NCI-H1092 treated with DMSO at 0.1 percent for 48 hours (cell line): ENCODE data around the gene GPR160.
"Not testable (repeated sequence)": the region's sequence is repeated elsewhere in the genome, so short reads cannot be mapped to it uniquely, and the experiment has no call there.

Source experiments
- DNase-seq: peaks from one replicate; lab custom pipeline; 2025; lab: John Stamatoyannopoulos, UW

The GPR160 gene, protein sequence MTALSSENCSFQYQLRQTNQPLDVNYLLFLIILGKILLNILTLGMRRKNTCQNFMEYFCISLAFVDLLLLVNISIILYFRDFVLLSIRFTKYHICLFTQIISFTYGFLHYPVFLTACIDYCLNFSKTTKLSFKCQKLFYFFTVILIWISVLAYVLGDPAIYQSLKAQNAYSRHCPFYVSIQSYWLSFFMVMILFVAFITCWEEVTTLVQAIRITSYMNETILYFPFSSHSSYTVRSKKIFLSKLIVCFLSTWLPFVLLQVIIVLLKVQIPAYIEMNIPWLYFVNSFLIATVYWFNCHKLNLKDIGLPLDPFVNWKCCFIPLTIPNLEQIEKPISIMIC

DNA sequence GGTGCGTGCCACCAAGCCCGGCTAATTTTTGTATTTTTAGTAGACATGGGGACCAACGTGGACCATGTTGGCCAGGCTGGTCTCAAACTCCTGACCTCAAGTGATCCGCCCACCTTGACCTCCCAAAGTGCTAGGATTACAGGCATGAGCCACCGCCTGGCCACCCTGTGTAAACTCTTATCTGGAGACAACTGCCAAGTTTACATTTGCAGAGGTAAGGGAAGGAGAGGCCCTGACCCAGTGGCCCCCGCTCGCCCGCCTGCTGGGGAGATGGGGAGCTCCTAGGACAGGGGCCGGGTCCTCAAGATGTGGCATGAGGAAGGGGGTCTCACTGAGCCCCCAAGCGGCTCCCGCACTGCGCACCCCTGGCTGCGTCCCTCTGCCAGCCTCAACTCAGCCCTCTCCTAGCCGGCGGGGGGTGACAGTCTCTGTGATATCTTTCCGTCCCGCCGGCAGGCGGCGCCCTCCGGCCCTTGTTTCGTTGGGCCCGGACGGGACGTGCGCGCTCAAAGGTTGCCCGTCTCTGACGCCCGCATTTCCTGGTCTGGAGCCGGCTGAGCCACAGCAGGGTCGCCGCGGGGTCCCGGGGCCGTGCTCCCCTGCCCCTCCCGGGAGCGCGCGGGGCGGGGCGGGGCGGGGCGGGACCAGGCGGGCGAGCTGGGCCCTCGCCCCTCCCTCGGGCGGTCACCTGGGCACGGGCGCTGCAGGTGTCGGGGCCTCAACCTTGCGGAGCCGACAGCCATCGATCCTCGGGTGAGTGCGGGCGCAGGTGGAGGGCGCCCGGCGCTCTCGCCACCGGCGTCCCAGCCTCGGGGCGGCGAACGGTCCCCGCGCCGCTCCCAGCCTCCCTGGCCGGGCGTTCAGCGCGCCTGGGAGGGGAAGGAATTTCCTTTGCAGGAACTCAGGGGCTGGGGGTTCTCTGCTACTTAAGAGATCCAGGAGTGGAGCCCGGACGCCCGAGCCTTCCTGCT, at the start of gene GPR160:
Gene GPR160, plus strand, starts transcription at position 533 of the 971 bp plus-strand sequence. CDS start 45,978 bp downstream, outside the sequence.
- peak; percentile 8 for DNase-seq

DNA sequence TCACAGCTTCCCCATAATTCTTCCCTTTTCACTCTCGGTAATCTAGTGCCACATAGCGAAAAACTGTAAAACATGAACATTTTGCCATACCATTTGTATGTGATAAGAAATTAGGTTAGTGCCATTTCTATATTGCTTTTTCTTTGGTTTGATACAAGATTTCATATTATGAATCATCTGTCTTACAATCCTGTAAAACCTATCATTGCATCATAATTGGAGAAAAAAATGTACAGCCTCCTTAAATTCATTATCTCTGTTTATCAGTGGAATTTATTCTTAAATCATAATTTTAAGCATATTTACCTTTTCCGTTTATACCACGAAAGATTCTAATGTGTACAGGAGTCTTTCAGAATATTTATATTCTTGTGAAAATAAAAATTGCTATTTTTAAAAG, 47.4 kb upstream of the GPR160 start:
- DNase-seq = no peak

DNA sequence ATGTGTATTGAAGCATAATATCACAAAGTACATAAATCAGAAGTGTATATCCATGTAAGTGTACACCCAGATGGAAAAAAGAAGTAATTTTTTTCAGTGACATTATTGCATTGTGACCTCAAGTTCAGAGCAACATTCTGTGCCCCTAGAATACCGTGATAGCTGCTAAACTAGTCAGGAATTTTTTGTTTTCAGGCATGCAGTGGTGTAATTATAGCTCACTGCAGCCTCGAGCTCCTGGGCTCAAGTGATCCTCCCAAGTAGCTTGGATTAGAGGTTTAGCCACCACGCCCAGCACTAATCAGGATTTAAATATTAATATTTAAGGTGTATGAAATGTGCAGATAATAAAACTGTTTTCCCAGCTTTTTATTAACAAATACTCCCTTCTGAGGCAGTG, 45.6 kb upstream of the GPR160 start:
- no peak for DNase-seq

DNA sequence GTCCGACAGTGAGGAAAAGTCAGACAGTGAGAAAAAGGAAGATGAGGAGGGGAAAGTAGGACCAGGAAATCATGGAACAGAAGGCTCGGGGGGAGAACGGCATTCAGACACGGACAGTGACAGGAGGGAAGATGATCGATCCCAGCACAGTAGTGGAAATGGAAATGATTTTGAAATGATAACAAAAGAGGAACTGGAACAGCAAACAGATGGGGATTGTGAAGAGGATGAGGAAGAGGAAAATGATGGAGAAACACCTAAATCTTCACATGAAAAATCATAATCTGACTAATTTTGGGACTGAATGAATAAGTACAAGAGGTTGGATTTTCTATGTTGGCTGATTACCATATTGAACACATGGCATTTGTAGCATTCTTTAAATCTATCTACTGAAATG, 45.0 kb upstream of the GPR160 start:
- DNase-seq = no peak

DNA sequence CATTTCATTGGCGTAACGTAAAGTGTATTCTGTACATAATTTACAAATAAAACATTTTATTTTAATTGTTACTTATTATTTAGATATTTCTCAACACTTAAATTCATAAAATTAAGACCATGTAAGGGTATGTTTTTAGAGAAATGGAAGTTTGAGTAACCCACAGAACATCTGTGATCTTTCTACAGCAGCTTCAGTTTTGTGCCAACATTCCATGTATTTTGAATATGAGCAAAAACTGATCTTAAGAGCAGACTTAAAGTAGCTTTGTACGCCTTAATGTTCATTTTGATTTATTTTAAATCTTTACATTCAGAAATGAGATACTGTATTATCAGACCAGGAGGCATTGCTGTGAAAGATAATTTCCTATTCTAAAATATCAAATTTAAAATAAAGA, 44.0 kb upstream of the GPR160 start:
- DNase-seq = no peak

DNA sequence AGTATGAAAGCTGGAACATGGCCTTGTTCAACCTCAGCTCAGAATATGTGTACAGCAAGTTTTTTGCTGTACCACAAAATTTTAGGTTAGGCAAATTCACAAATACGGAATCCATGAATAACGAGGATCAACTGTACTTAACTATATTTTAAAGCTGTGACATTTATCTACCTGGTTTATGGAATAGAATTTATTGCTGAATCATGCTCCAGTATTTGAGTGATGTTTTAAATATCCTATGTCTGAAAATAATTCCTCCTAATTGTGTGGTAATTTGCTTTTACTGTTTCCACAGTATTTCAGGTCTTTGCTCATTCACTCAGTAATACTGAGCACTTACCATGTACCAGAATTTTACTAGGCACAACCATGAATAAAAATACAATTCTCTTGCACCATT, 41.7 kb upstream of the GPR160 start:
- no peak for DNase-seq

DNA sequence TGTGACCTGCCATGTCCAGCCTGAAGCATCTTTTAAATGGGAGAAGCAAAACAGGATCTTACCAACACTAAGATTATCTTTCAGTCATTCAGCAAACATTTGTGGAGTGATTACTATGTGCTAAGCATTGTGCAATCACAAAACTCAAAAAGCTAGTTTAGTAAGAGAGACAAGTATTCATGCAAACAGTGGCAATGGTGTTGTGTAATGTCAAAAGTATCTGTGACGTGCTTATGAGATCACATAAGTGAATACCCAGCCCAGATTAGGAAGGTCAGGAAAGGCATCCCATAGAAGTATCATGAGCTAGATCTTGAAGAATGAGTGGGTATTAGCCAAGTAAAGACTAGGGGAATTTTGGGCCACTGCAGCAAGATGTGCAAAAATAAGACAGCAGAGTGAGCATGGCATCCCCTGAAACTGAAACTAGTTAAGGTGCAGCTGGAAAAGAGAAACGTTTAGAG, 39.1 kb upstream of the GPR160 start:
- DNase-seq = no peak

DNA sequence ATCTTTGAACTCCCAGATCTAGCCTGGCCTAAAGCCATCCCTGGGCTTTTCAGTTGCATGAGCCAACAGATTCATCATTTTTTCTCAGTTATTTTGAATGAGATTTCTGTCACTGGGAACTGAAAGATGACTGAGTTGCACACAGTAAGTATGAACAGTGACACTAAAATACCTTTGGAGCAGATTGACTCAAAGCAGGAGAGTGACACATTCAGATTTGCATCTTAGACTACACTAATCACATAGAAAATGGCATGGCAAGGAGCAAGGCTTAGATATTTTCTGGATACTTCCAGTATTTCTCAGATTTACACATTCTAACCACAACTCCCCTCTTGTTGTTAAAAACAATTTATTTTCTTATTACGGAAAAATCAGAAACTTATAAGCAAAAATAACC, 38.4 kb upstream of the GPR160 start:
- no peak for DNase-seq

DNA sequence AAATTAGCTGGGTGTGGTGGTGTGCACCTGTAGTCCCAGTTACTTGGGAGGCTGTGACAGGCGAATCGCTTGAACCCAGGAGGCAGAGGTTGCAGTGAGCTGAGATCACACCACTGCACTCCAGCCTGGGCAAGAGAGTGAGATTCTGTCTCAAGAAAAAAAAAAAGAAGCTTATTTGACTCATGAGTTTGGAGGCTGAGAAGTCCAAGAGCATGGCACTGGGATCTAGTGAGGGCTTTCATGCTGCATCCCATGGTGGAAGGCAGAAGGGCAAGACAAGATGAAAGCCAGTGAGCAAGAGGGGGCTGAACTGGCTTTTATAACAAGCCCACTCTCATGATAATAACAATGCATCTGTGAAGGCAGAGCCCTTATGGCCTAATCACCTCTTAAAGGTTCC, 37.7 kb upstream of the GPR160 start:
- DNase-seq = no peak

DNA sequence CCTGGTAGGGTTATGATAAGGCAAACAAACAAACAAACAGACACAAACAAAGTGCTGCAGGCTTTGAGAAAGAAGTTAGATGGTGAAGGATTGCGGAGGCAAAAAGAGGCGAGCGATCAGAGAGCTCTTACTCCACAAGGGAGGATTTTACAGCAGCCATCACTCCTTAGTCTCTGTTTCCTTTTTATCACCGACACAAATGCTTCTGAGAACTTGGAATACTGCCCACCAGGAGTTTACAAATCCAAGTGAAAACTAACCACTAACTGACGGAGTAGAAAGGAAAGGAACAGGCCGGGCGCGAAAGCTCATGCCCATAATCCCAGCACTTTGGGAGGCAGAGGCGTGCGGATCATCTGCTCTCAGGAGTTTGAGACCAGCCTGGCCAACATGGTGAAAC, 35.6 kb upstream of the GPR160 start:
- DNase-seq = no peak

DNA sequence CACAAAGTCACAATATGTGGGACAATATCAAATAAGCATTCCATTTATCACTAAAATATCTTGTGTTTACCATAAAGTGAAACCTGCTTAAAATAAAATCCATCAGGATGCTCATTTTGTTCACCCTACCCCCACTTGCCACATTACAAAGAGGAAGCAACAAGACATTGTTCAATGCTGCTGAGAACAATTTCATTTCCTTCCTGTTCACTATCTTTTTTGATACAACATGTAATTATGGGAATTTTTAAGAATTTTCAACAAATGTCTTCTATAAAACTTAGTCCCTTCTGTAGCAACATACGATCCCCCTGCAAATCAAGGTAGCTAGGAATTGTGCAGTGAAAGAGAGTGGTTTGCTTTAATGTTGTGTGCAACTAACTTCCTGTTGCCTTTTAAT, 34.9 kb upstream of the GPR160 start:
- no peak for DNase-seq

DNA sequence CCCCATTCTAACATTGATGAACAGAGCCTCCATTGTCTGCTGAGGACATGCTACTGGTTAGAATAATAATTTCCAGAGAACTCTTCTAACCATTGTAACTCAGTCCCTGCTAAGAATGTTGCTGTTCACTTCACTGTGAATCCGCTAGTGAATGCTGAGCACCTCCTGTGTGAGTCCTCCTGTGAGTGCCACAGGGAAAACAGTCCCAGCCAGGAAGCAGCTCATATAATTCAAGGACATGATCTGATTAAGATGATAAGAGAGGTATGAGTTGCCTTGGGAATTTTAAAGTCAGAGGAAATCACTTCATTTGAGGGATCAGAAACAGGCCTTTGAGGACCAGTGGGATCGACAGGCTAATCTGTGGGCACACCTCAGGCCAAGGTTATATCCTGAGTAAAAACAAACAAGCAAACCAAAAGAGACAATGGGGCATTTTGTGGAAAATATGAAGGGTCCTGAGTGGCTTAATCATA, 33.9 kb upstream of the GPR160 start:
- no peak for DNase-seq

DNA sequence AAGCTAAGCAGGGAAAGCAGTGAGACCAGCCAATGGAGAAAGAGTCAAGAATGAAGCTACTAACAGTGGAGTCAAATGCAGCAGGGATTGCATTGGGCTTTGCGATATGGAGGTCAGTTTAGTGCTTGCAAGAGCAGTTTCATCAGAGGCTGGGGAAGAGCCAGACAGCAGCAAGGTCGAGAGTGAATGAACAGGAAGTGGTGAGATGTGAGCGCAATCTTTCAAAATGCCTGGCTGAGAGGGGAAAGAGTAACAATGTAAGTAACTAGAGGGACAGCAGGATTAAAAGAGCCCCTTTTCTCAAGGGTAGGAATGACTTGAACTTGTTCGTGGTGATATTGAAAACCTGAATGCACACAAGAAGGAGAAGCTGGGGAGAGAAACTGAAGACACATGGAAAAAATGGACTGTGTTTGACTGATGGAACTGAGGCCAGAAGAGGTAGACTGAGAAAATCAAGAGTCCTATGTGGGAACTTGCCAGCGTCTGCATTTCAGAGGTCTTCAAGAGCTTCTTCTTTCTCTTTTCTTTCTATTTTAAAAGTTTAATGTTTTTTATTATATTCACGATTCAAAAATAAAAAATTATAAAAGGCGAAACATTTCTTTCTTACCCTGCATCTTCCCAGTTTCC, 30.6 kb upstream of the GPR160 start:
- no peak for DNase-seq

DNA sequence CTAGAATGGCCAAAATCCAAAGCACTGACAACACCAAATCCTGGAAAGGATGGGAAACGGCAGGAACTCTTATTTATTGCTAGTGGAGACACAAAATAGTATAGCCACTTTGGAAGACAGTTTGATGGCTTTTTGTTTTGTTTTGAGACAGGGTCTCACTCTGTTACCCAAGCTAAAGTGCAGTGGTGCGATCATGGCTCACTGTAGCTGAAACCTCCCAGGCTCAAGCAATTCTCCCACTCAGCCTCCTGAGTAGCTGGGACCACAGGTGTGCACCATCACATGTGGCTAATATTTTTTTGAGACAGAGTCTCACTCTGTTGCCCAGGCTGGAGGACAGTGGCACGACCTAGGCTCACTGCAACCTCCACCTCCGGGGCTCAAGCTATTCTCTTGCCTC, 27.3 kb upstream of the GPR160 start:
- DNase-seq = no peak

DNA sequence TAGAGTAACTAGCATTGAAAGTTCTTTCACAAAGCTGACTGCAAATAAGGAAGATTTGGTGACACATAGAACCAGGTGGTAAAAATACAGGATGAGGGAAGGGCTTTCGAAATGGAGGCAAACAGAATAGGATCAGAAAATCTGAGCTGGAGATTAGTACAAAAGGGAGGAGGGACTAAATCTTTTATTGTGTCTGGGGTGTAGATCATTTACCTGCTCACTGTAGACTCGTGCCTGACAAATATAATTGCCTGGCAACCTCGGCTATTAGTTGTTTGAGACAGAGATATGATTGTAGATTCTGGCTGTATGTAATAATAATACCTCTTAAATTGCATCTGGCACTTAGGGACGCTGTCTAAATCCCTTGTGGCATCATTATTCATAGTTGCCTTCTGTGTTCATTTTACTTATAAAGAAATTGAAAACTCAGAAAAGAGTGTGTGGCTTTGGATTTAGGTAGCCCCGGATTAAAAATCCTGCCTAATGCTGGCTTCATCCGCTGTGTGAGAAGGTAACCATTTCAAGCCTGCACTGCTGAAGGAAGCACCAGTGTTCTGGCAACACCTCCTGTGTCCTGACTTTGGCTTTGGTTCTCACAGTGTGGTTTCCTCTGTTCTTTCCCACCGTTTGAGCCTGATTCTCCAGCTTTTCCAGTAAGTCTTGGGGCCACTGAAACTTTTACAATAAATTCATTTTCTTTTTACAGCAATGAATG, 25.0 kb upstream of the GPR160 start:
- no peak for DNase-seq

DNA sequence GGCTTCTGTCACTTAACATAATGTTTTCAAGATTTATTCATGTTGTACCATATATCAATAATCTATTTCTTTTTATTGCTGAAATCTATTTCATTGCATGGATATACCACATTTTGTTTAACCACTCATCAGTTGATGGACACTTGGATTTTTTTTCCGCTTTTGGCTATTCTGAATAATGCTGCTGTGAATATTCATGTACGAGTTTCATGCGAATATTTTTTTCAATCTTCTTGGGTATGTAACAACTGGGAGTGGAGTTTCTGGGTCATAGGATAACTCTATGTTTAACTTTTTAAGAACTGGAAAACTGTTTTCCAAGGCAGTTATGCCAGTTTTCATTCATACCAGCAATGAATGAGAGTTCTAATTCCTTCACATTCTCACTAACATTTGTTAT, 21.7 kb upstream of the GPR160 start:
- no peak for DNase-seq

DNA sequence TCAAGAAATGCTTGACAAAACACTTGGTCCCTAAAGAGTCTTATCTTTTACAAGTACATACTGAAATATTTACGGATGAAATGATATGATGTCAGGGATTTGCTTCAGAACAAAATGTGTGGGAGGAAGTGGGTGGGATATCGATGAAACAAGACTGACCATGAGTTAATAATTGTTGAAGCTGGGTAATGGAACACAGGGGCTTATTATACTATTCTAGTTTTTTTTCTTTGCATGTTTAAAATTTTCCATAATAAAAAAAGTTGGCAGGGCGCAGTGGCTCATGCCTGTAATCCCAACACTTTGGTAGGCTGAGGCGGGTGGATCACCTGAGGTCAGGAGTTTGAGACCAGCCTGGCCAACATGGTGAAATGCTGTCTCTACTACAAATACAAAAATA, 18.5 kb upstream of the GPR160 start:
- not testable (repeated sequence) for DNase-seq

DNA sequence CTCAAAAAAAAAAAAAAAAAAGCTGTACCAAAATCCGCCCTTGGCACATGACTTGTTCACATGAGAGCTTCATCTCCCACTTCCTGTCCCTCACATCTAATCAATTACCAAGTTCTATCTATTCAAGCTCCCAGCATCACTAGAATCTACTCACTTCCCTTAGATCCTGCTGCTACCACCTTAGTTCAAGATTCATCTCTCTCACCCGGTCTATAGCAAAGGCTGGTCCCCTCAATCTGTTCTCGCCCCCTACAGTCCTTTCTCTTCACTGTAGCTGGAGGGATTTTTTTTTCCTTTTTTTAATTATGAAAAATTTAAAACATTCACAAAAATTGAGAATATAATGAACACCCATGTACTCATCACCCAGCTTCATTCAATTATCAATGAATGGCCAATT, 16.7 kb upstream of the GPR160 start:
- DNase-seq = no peak

DNA sequence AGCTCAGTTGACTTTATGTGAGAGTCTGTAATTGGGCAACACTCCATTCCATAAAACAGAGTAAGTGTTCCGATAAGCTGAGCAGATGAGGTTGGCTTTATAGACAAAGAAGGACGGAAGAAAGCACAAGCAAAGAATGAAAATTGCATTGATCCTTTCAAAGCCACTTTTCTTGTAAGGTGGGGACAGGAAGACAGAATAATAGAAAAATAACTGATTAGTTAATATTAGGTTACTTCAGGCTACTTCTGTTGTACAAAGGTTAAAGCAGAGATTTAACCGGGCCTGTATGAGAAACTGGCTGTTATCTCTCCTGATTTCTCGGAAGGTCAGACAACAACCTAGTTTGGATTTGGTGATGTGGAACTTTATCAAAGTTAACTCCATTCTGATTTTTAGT, 15.5 kb upstream of the GPR160 start:
- DNase-seq = no peak

DNA sequence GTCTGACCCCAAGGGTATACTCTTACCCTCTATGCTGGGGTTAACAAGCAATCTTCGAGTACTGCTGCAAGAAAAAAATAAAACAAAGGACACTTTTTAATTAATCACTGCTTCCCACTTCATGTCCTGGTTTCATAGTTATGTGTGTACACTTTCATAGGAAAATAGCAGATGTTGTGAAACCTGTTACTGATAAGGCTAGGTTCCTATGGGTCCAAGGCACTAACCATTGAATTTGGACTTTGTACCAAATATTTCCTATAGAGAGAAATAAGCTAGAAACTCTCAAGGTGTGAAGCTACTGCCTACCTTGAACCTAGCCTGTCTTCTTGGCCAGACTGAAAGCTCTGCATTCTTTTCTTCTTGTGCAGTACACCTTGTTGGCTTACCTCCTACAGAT, 14.6 kb upstream of the GPR160 start:
- DNase-seq = no peak

DNA sequence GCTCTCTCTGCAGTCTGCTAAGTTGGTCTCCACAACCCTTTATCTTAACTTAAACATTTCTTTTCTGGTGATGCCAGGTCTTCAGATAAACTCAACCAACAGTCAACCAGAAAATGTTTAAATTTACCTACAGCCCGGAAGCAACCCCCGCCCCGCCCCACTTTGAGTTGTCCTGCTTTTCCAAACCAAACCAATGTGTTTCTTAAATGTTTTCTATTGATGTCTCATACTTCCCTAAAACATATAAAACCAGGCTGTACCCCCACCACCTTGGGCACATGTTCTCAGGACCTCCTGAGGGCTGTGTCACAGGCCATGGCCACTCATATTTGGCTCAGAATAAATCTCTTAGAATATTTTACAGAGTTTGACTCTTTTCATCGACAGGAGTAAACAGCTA, 13.2 kb upstream of the GPR160 start:
- DNase-seq = no peak
